ENCODE data around the gene MAGI2.
"Not testable (repeated sequence)": the region's sequence is repeated elsewhere in the genome, so short reads cannot be mapped to it uniquely, and the experiment has no call there.

MAGI2 gene

DNA sequence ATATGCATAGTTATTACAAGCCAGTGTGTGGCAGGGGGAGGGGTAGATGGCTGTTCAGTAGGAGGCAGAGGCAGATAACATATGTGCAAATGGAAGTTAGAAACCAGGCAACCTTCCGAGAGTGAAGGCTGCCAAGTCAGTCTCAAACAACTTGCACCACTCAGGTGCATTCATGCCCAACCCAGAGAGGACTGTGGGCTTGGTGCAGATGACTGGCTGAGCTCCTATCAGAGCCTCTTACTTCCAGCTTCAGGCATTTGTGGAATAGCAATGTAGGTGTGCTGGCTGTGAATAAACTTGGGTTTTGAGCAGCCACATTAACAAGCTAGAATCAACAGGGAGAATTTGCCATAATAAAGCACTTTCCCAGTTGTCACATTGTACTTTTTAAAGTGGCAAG, 865.1 kb downstream of the MAGI2 start:
- no peak for DNase-seq

- no peak for DNase-seq
Observed at GRCh38 chr7:78587443-78588044, 865.9 kb downstream of the MAGI2 start.

DNA sequence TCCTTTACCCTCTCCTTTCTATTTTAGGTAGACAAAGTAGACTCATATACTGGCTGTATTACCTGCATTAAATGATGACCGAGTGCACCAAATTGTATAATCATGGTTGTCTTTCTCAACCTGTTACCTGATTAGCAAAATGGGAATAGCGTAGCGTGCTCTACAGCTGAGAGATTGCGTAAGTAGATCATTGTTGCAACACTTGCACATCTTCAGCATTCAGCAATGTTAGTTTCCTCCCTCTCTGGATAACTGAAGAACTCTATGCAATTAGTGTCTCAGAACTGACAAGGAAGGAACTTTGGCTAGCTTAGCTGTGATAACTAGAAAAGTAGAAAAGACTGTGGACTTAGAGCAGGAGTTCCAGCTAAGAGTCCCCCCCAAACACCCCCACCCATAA, 867.5 kb downstream of the MAGI2 start:
- no peak for DNase-seq

DNA sequence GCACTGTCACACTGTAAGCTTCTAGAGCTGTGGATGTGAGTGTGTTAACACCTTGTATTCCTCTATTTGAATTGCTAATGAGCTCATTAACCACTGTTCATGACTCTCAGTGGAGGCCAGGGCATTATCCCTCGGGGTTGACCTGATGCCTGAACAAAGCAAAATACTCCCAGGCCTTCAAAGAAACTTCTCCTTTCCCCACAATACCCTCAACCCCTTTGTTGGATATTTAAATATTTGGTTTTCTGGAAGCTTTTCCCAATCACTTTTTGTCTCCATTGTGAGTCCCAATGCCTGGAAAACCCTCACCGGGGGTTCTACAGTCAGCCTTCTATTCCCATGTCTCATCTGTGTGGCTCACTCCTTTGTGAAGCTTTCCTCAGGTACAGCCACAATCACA, 874.8 kb downstream of the MAGI2 start:
- no peak for DNase-seq

DNA sequence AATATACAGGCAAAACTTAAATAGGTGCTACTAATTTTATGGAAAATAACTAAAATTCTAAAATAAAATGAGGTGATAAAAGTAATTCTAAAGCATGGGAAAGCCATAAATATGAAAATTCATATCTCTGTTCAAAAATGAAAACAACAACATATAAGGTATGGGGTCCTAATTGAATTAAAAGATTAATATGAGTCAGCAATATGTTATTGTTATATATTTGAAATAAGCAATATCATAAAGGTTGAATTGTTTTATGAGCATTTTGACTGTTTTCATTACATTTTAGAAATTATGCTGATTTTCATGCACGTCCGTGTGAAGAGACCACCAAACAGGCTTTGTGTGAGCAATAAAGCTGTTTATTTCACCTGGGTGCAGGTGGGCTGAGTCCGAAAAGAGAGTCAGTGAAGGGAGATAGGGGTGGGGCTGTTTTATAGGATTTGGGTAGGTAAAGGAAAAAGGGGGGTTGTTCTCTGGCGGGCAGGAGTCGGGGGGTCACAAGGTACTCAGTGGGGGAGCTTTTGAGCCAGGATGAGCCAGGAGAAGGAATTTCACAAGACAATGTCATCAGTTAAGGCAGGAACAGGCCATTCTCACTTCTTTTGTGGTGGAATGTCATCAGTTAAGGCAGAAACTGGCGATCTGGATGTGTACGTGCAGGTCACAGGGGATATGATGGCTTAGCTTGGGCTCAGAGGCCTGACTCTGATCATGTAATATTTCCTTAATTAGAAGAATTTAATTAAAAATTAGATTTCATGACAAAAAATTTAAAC, 876.1 kb downstream of the MAGI2 start:
- not testable (repeated sequence) for DNase-seq

GRCh38 chr7:78576236-78576635, 877.2 kb downstream of the MAGI2 start:
- no peak for DNase-seq

DNA sequence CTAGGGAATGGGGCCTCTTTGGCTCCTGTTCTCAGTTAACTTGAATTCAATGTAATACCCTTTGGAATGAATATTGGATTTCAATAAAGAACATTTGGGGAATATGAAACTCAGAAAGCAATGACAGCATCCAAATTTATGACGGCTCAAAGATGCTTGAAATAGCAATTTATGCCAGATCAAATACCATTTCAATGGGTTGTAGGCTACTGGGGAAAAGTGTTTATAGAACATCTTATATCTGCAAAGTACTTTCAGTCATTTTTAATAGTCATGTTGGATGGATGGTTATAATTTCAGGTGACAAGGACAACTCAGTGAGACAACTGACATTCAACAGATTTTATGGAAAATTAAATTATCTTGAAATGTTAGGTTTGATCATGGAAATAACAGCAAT, 882.2 kb downstream of the MAGI2 start:
- no peak for DNase-seq

GRCh38 chr7:78568690-78569089, 884.8 kb downstream of the MAGI2 start:
- no peak for DNase-seq

- no peak for DNase-seq
Observed at GRCh38 chr7:78567836-78568235, 885.6 kb downstream of the MAGI2 start.

- DNase-seq: no peak
Observed at GRCh38 chr7:78565784-78566183, 887.7 kb downstream of the MAGI2 start.

GRCh38 chr7:78563191-78563590, 890.3 kb downstream of the MAGI2 start:
- DNase-seq: no peak

- DNase-seq: no peak
Observed at GRCh38 chr7:78562191-78562590, 891.3 kb downstream of the MAGI2 start.

DNA sequence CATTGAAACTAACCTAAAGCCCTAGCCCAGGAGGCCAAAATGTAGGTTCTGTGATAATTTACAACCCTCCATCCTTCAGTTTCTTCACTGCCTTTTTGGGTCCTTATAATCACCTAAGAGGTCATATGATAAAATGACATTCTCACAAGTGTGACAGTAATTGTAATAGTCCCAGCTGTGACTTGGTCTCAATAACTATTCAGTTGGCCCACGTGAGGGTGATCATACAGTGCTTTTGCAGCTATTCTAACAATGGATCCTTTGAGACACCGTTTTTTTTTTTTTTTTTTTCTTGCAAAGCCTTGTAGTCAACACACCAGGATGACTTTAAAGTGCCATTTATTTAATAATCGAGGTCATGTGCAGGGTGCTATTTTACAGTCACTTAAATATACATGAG, 894.9 kb downstream of the MAGI2 start:
- no peak for DNase-seq

- no peak for DNase-seq
Observed at GRCh38 chr7:78543976-78544375, 909.5 kb downstream of the MAGI2 start.

DNA sequence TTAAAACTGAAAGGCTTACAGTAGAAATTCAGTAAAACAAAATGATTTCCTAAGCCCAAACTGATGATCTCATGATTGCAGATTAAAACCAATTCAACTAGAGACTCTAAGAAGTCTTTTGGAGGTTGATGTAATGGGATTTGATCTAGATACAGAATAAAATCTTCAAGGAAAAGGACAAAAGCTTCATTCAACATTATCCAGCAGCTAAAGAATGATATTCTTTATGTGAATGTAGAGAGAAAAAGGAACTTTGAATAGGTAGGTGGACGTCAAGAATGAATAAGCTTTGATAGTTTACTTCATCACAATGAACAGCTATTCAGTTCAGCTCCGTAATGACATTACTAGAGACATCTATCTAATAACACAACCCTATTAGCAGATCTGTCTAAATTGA, 910.5 kb downstream of the MAGI2 start:
- no peak for DNase-seq

DNA sequence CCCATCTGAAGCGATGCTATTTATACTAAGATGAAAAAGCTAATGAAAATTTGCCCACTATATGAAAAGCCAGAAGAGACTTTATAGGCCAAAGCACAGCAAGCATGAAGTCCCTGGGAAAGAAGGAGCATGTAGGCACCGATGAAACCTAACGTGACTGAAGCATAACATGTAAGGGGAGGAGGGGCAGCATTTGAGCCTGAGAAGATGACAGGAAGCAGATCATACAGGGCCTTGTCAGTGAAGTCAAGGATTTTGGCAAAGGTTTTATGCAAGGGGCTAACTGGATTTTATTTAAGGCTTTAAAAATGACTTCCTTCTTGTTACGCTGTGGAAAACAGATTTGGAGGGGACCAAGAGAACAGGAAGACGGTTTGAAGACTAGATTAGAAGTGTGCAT, 910.9 kb downstream of the MAGI2 start:
- no peak for DNase-seq

DNA sequence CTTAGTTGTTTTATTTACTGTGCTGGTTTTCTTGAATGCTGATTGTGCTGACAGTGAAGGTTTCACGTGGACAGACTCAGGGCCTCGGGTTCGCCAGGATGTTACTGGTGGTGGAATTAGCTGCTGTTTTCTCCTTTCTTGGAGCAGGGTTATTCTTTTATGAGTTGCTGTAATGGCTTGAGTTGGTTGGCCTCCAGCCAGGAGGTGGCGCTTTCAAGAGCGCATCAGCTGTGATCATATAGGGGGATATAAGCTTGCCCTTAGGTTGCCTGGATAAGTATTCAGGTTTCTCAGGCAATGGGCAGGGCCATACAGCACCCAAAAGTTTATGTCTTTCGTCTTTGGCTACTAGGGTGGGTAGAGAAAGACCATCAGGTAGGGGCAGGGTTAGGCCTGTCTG, 913.6 kb downstream of the MAGI2 start:
- no peak for DNase-seq

GRCh38 chr7:78535655-78536054, 917.8 kb downstream of the MAGI2 start:
- DNase-seq: no peak

GRCh38 chr7:78530351-78530750, 923.1 kb downstream of the MAGI2 start:
- DNase-seq: no peak

DNA sequence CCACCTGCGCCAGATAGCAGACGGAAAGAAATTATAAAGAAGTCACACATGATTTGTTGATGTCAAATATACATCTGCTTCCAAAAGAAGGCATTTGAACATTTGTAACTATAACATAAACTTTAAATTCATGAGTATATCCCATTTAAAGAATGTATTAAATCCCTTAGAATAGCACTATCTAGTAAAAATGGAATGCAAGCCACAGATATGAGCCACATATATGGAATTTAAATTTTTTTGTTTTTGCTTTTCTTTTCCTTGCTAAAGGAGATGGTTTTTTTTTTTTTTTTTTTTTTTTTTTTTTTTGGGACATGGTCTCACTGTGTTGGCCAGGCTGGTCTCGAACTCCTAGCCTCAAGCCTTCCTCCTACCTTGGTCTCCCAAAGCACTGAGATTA, 924.1 kb downstream of the MAGI2 start:
- no peak for DNase-seq

GRCh38 chr7:78528964-78529363, 924.5 kb downstream of the MAGI2 start:
- DNase-seq: no peak

DNA sequence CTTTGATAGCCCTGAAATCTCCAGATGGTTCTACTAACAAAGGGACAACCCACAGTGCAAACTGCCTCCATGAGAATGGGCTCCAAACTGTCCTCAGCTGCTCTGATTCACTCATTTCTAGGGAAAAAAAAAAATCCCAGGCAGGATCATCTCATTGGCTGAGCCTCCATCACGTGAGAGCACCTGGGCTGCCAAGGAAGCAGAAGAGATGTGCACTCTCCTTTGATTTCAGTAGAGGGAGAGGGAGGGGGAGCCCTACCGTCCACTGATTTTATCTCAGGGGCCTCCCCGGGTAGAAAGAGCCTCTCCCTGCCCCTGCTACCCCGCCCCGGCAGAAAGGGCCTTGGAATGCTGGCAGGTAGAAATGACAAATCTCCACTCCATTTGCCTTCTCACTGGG, 929.5 kb downstream of the MAGI2 start:
- no peak for DNase-seq

DNA sequence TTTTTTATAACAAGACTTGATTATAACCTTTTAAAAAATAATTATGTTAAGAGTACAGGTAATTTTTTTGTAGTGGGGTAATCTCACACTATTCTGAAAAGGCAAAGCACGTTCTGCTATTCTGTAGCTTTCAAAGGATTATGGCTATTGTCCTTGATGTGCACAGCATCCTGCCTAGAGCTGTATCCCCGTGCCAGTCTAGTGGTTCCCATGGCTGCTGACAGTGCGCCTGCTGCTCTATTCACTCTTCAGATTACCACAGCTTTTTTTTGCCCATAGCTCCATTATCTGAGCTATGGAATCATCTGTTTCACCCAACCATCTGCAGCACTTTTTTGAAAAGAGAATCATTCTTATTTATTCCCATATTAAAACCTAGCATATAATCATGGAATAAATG, 931.5 kb downstream of the MAGI2 start:
- no peak for DNase-seq

GRCh38 chr7:78516450-78516849, 937.0 kb downstream of the MAGI2 start:
- DNase-seq: no peak

DNA sequence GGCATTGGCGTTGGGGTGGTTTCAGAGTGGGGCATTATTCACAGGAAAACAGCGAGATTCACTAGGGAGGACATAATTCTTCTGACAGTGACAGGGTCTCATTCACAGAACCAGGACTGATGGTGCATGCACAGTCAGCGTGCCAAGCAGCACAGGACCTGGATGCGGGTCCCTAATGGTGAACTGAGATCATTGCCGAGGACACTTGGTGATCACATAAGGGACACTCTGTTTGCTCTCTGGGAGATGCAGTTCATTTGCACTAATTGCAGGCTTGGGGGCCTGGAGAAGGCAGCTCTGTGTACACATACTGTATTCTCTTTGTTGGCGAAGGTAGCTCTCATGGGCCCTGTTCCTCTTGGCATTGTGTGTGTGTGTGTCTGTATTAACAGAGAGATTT, 938.8 kb downstream of the MAGI2 start:
- DNase-seq: no peak

Measured in activated T-cell treated with anti-CD3 and anti-CD28 coated beads, Interleukin-2, amount 50 U/mL, for 1 hour (primary cell).